SHP77 (cell line): ENCODE data around the gene WDR90.

ENCODE experiments used
- DNase-seq, 2 experiments: peaks; one replicate each; lab custom pipeline; 2025; lab: John Stamatoyannopoulos, UW

Gene WDR90

GRCh38 chr16:638836-639235 lies 10.3 kb upstream of the WDR90 start:
- DNase-seq: no peak

DNA sequence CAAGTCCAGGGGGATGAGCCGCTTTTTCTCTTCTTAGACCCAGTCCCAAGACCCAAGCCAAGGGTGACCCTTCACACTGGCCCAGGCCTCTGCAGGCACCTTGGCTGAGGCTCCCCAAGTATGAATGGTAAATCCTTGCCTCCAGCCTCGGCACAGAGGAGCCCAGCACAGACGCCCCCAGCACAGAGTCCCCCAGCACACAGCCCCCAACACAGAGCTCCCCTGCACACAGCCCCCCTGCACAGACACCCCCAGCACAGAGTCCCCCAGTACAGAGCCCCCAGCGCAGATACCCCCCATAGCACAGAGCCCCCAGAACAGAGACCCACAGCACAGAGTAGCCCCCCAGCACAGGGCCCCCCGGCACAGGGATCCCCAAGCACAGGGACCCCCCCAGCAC lies 8.6 kb upstream of the WDR90 start:
- no peak for DNase-seq

GRCh38 chr16:641326-642188 lies 7.6 kb upstream of the WDR90 start, which contains the start of gene MCRIP2:
Gene MCRIP2, plus strand, starts transcription at chr16:641828. Its CDS starts 164 bp downstream, at chr16:641992.
- peak; percentile 70 to 77 for DNase-seq

- DNase-seq: no peak
Measured at GRCh38 chr16:642189-643049, 6.7 kb upstream of the WDR90 start.

- DNase-seq: no peak
Measured at GRCh38 chr16:643050-643368, 6.2 kb upstream of the WDR90 start.

DNA sequence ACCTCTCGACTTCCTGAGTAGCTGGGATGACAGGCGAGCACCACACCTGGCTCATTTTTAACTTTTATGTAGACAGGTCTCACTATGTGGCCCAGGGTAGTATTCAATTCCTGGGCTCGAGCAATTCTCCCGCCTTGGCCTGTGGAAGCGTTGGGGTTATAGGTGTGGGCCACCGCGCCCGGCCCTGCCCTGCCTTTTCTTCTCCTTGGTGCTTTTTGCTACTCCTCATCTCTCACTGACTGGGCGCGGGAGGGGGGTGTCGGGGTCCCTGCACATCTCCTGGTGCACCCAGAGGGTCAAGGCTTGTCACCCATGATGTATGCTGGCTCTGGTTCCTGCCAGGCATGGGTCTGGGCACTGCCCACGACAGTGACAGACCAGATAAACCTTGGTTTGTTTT lies 4.6 kb upstream of the WDR90 start:
- DNase-seq: no peak

DNA sequence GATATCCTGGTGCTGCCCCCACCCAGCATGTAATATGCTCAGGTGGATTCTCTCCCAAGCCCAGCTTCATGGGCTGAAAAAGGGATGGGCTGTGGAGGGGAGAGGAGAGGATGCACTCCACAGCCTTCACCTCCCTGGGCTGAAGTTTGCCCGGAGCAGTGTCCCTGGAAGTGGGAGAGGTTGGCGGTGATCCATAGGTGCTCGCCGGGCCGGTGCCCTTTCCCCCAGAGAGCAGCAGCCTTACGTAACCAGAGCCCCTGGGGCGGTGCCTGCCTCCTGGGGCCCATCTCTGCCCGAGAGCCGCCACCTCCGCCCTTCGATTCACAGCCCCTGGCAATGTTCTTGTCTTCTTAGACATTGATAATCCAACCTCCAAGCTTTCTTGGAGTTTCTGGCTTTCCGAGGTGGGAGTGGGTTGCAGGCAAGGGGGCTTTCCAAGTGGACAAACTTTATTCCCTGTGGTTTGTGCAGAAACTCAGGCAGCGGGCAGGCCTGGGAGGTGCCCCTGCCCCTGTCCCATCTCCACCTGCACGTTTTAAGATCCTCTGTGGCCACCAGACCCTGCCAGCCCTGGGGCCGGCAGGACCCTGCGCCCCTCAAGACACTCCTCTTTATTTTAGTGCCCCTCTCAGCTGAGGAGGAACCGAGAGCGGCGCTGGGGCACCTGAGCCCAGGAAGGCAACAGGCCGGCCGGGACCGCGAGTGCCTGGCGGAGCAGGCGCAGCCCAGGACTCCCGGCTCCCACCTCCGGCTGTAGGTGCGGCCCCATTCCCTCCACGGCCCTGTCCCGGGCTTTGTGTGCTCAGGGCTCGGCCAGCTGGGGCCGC lies 3.1 kb upstream of the WDR90 start:
- DNase-seq: no peak

DNA sequence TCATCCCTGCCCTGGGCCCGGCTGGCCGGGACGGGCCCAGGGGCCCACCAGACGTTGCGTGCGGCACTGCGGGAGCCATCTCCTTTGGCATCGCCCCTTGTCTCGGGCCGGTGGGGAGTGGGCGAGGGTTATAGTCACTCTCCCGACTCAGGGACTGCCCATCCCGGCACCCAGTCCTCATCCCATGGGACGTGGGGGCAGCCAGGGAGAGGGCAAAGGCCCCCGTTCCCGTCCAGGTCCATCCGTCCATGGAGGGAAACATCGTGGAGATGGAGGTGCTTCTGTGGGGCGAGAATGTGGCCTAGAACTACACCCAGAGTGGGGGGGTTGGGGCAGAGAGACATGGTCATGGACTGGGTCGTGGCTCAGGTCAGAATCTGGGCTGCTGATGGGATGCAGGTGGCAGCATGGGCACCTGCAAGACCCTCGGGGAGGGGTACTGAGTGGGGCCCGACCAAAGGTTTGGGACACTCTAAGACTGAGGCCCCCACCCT lies 2.4 kb upstream of the WDR90 start:
- DNase-seq: no peak

GRCh38 chr16:647173-647902 lies 1.8 kb upstream of the WDR90 start:
- no peak for DNase-seq

DNA sequence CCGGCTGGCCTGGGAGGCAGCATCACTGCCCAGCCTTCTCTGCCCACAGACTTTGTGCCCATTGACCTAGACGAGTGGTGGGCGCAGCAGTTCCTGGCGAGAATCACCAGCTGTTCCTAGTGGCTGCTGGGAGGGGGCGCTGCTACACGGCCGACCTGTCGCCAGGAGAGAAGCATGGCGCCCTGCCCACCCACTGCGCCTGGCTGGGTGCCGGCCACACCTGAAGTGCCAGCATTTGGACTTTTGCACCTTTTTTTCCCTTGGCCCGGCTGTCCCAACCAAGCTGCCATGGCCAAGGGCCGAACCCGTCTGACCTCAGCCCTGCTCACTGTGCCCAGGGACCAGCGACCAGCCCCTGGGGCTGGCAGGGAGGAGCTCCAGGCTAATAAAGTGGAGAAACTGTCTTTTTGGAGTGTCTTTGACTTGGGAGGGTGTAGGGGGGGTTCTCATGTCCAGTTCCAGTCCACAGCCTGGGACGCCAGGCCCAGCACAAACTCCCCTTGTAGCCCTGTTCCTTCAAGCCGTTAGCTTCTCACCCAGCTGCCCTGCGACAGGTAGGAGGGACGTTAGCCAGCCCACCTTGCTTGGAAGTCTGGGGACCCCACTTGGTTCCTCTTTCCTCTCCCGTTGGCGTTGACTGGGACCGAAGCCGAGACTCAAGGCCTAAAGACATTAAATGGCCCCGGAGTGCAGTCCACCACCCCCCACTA lies 939 bp upstream of the WDR90 start:
- peak; percentile 39 to 64 for DNase-seq

- DNase-seq: no peak
Measured at GRCh38 chr16:649631-650030, 466 bp downstream of the WDR90 start.

DNA sequence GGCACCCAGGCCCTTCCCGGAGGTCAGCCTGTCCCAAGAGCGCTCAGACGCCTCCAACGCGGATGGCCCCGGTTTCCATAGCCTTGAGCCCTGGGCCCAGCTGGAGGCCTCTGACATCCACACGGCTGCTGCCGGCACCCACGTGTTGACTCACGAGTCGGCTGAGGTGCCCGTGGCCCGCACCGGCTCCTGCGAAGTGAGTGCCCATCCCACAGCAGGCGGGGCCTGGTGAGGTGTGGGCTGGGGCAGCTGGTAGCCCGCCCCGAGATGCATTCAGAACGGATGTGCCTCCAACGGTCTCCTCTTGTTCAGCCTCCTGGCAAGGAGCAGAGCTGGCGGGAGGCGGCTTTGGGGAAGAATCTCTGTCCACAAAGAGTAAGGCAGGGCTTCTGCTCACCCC lies 2.7 kb downstream of the WDR90 start:
- DNase-seq: no peak

GRCh38 chr16:652454-653305 lies 3.5 kb downstream of the WDR90 start:
- DNase-seq: no peak

- no peak for DNase-seq
Measured at GRCh38 chr16:654034-654433, 4.9 kb downstream of the WDR90 start.

GRCh38 chr16:657487-657886 lies 8.3 kb downstream of the WDR90 start:
- DNase-seq: no peak

DNA sequence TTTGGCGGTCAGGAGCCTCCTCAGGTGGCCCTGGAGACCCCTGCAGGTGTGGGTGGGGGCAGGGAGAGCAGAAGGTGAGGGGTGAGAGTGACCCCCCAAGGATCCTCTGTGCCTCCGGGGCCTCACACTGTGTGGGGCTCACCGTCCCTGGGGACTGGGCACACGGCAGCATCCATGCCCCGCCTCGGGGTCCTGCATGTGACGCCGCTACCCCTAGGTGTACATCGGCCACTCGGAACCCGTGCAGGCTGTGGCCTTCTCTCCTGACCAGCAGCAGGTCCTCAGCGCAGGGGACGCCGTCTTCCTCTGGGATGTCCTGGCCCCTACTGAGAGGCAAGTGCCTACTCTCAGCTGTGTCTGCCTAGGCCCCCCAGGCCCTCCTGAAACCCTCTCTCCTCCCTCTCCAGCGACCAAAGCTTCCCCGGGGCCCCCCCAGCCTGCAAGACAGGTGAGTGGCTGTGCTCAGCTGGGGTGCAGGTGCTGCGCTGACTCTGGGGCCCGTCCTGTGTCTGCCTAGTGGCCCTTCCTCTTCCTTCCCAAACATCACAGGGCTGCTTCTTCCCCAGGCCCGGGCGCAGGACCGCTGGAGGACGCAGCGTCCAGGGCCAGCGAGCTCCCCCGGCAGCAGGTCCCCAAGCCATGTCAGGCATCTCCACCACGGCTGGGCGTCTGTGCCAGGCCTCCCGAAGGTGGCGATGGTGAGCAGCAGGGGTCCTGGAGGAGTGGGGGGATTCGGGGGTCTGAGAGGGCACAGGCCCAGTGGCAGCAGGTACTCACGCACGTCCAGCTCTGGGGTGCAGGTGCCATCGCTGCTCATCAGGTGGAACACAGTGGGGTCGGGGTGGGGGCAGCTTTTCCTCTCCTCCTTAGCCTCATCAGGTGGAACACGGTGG lies 9.8 kb downstream of the WDR90 start:
- DNase-seq: no peak

GRCh38 chr16:659618-660017 lies 10.5 kb downstream of the WDR90 start:
- DNase-seq: no peak

GRCh38 chr16:660132-660458 lies 10.9 kb downstream of the WDR90 start:
- no peak for DNase-seq
